Measurements from ENCODE around the gene PDIA6.

Gene PDIA6, protein sequence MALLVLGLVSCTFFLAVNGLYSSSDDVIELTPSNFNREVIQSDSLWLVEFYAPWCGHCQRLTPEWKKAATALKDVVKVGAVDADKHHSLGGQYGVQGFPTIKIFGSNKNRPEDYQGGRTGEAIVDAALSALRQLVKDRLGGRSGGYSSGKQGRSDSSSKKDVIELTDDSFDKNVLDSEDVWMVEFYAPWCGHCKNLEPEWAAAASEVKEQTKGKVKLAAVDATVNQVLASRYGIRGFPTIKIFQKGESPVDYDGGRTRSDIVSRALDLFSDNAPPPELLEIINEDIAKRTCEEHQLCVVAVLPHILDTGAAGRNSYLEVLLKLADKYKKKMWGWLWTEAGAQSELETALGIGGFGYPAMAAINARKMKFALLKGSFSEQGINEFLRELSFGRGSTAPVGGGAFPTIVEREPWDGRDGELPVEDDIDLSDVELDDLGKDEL
- 418 to 618 (median 467) reads per million in 17 experiments for total RNA-seq

DNA sequence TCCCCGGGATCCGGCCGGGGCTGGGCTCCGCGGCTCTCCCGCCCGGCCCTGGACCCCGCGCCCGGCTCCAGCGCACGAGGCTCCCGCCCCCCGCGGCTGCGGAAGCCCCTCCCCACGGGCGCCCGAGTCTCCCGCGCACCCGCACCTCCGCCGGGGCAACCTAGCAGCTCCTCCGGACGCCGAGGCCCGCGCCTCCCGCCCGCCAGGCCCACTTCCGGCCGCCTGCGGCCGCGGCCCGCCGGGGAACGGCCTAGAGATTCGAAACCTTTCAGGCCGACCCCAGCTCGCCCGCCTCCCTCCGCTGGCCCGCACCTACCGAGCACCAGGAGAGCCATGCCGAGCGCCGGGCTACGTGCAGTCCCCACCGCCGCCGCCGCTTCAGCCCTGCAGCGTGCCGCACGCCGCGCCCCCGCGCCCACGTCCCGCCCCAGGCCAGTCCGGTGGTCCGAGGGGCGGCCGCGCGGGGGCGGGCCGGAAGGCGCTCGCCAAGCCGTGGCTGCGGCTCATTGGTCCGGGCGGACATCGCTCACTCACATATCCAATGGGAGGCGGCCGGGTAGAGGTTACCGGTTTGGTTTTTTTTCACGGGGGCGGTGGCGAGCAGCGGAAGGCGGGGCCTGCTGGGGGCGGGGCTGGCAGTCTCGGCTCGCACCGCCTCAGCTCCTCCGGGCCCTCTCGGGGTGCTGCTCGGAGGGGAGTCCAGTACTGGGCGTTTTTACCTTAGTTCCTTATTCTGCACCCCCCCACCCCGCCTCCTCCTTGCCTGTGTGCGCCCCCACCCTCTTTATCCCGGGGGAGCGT is at the start of gene PDIA6:
Gene PDIA6 (minus strand): TSS at position 424 of the 801 bp plus-strand sequence. CDS start 89 bp downstream, at position 335.
- DNase-seq, result peak; percentile 99 to 100 (median 100)

DNA sequence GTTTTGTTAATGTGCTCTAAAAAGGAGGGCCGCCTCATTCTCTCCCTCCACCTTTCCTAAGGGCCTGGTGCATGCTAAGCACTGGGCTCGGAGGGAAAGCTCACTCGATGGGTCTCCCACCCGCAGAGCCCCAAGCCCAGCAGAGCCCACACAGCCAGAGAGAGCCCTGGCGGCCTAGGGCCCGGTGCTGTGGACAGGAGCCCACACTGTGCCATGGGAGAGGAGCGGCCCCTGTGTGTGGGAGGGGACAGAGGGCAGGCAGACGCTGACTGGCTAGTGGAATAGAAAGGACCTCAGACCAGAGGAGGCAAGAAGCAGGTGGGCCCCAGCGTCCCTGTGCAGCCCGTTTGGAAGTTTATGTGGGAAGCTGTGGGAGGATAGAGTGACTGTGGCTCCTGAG is 49.7 kb upstream of the PDIA6 start:
- DNase-seq, result no peak

DNA sequence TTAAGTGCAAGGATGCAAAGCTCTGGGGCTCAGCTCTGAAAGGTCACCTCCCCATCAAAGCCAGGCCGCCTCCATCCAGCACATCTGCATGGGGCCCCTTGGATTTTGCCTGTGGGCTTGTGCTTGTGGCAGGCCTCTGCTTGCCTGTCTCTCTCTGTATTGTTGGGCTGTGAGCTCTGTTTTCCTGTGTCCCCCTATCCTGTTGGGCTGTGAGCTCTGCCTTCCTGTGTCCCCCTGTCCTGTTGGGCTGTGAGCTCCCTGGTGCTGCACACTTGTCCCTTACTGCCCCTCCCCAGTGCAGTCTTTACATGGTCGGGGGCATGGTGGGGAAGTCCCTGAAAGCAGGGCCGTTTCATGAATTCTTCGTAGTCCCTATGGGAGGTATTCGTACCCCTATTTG is 49.2 kb upstream of the PDIA6 start:
- DNase-seq, result no peak

DNA sequence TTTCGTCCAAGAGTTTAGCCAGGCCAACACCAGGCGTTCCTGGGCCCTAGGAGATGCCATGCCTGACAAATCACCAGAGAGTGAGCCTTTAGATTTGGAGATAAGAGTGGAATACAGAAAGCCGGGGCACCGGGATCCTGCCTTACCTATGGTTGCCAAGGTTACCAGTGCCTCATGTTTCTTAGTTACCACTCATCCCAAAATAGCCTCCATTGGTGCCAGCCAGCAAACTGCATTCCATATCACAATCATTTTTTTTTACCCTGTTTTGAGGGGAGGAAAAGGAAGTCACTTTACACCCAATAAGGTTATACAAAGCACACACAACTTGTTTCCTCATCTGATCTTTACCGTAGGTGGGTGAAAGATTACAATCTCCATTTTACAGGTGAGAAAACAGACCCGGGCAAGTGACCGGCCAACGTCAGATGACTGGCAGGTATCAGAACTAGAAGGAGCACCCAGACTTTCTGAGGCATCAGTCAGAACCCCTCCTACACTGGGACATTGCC is 48.3 kb upstream of the PDIA6 start:
- DNase-seq, result no peak

DNA sequence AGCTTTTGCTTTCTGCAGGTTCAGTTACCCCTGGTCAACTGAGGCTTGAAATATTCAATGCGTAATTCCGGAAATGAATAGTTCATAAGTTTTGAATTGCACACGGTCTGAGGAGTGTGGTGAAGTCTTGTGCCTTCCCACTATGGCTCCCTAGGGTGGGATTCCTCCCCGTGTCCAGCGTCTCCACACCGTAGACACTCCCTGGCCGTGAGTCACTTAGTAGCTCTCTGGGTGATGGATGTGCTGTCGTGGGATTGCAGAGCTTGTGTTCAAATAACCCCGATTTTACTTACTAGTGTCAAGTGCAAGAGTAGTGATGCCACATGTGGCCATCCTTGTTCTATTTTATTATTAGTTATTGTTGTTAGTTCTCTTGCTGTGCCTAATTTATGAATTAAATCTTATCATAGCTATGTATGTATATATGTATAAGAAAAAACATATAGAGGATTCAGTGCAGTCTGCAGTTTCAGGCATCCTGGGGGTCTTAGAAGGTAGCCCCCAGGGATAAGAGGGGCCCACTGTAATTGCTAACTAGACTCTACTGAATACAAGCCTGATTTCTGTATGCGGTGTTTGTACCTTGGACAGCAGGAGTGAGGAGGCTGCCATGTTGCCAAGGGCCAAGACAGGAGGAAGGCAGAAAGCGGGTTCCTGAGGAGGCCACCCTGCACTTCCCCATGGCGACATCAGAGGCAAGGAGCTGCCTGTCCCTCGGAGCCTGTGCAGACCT is 47.7 kb upstream of the PDIA6 start:
- DNase-seq, result no peak

DNA sequence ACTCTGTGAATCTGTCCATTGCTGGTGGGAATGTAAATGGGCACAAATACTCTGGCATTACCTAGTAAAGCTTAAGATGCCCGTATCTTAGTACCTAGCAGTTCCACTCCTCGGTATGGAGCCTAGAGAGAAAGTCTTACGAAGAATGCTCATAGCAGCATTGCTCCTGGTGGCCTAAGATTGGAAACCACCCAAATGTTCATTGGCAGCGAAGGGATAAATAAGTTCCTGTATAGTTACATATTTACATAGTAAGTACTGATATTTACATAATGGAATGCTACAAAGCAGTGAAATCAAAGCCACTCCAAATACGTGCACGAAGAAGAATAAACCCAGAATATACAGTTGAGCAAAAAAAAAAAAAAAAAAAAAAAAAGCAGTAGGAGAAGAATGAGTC is 46.7 kb upstream of the PDIA6 start:
- no peak for DNase-seq

DNA sequence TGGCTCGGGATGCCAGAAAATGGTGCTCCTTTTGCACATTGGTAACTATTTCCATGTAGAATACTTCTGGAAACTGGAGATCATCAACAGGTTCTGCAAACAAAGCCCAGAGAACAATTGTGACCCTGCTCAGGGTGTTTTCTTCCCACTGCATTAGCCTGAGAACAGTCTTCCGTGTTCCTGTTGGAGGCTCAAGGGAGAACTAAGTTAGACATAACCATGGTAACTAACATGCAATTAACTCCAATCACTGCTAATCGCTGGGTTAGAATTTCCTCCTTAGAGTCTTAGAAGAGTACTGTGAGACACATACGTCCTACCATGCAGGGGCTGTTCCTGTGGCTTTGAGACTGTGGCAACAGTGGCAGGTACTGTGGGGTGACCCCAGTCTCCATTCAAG is 36.0 kb upstream of the PDIA6 start:
- DNase-seq, result no peak

DNA sequence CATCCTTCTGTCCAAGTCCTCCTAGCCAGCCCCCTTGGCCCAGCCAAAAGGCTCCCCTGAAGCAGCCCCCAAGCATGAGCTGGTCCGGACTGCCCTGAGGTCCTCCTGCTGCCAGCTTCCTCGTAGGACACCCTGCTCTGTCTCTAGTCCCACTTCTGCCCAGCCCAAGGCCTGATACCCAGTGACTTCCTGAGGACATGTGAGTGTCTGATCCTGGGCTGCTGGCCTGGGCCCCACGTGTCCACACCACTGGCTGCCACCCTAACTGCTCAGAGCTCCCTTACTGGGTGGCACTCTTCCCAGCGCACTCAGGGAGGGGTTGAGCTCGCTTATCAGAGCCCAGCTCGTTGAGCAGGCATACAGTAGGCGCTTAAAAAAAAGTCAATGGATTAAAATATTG is 34.4 kb upstream of the PDIA6 start:
- DNase-seq, result no peak

DNA sequence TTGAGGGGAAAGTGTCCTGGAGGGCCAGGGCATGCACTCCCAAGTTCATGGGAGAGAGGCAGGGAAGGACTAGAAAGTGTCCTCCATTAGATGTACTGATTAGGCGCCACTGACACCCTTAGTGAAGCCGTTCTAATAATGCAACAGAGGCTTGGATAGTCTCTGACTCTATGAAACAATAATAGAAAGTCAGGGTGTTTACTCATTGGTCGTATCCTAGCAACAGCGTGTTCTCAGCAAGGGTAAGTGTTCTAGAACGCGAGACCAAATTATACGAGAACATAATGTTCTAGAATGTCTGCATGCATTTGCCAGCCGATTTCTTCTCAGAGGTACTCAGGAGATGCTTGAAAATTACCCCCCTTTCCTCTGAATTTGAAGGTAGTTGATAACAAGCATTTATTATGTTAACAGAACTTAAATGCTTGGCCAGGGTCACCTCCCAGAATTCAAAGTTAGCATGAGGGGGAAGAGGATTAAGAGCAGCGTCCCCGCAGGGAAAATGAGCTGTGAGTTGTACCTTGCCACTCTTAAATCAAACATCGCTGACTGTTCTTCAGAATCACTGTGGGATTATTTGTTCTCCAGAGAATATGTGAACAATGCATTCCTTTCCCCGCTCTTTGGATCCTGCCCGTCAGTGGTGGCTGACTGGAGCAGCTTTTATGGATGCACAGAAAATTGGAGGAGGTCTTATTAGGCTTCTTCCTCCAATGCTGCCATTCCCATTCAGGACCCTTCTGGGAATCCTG is 33.7 kb upstream of the PDIA6 start:
- DNase-seq, result no peak

DNA sequence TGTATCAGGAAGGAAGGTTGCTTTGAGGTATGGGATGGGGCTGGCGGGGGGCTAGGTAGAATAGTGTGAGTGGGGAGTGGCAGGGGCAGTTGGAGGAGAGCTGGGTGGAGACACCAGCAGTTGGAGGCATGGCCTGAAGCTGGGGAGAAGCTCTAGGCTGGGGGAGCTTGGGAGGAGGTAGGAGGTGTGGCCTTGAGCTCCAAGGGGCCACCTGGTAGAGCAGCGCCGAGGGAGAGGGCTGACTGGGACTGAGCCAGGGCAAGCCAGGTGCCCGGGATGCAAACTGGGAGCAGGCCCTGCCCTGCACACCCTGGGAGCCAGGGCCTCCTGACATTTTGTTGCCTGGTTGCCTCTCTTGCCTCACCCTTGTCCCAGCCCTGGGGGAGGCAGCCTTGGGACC is 33.1 kb upstream of the PDIA6 start:
- no peak for DNase-seq

DNA sequence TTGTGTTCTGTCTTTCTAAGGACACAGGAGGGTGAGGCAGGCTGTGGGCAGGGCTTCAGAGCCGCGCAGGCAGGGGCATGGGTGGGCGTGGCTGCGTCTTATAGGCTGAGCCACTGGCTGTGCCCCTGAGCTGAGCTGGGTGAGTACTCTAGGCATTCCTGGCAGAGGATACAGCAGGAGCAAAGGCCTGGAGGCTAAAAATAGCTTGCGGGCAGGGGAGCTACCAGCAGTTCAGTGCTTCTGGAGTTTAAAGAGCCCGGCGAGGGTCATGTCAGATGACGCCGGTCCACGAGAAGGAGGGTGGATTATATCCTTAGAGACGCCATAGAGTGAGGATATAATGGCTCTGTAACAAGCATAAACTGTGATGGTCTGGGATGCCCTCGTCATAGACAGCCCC is 31.5 kb upstream of the PDIA6 start:
- DNase-seq, result peak in 1 of 4 experiments; percentile 33

DNA sequence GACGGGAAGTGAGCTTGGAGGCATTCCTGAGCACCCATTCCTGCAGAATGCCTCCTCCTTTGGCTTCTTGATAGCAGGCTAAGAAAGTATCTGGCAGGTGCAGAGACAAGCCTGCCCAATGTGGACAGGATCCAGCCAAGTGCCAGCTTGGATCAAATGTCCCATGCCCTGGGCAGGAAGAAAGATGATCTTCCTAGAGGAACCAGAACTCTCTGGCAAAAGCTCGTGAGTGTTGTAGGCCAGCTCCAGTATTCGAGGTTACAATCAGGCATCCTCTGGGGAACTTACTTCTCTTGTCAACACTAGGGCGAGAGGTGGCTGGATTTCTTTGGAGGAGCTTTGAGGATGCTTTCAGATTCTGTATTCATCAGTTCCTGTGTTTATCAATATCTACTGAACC is 29.9 kb upstream of the PDIA6 start:
- no peak for DNase-seq

DNA sequence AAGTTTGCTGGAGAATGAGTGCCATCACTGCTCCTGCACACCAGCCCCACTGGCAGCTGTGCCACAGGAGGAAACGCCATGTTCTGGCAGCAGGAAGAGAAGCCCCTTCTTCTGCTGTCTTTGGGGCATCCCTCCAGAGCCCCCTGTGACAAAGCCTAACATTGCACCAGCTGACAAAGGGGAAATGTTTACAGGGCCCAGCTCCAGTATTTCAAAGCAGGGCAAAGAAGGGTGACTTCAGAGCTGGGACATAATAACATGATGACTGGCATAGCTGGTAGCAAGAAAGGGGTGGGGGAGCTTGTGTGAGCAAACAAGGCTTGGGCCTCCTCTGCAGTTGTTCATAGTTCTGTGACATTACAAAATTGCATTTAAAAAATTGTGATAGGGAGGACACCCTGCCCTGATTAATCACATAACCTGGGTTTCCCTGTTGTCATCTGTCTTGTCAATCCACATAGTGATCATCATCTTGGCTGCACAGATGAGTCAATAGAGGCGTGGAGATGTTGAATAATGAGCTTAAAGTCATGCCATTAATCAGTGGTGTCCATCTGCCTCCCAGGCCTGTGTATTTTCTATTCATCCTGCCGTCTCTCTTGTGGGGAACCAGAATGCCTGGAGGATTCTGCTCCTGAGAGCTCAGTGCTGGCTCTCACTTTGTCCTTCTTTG is 29.1 kb upstream of the PDIA6 start:
- no peak for DNase-seq

DNA sequence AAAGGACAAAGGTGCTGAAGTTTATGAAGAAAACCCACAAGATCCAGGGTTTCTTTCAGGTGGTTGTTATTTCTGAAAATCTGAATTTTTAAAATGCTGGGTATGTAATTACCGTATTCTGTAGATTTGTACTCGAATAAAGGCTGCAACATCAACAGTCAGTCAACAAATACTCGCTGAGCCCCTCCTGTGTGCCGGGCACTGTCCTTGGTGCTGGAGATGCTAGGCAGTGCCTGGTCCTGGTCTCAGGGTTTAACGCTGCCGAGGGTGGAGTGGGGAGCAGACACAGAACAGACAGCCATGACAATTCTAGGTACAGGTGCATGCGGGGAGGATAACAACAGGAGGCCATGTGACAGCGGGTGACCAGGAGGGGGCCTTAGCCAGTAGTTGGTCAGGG is 27.2 kb upstream of the PDIA6 start:
- DNase-seq, result peak in 2 of 4 experiments; percentile 29 to 39

DNA sequence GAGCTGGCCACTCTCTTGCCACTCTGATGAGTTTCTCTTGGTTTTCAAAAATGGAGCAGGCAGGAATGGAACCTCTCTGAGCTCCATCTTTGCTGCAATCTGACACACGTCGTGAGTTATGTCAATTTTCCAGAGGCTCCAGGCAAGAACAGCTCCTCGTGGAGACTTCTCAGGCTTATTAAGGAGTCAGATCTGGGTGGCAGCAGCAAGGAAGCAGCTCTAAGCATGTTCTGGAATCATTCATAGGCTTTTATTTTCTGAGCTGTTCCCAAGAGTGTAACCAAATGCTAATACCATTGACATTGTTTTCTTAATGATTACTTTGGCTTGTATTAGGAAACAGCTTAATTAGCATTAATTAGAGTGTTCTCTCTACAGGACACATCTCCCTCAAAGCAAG is 26.1 kb upstream of the PDIA6 start:
- no peak for DNase-seq

DNA sequence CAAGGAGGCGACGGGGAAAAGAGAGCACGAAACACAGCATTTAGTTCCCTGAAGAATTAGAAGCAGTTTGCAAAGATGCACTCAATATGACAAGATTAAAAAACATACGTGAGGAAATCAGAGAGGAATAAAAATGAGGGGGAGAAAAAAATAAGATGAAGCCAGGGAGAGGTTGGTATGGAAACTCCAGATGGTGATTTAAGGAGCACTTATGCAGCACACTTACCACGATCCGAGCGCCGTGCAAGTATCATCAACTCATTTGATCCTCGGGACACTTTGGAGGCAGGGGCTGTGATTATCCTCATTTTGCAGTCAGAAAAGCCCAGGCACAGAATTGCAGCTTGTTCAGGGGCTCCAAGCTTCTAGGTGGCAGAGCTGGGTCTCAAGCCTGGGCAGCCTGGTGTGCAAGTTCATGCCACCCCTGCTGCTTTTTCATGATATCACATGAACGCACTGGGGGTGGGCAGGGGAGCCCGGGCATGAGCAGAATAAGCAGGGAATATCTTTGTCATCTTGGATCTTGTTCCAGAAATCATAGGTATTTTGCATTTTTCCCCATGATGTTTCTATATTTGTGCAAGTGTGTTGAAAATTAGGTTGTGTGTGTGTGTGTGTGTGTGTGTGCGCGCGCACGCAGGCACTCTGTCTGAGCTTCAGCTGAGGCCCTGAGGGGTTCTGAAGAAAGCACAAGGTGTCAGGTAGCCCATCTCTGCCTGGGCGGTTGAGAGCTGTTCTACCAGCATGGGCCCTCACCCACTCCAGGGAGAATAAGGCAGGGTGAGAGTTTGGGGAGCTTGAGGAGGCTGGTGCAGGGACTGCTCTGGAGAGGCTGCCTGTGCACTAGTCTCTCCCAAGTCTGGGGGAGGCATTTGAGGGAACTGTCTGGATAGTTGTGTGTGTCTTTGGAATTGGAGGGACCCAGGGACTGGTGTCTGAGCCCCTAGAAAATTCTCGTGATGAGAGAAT is 25.0 kb upstream of the PDIA6 start:
- no peak for DNase-seq

DNA sequence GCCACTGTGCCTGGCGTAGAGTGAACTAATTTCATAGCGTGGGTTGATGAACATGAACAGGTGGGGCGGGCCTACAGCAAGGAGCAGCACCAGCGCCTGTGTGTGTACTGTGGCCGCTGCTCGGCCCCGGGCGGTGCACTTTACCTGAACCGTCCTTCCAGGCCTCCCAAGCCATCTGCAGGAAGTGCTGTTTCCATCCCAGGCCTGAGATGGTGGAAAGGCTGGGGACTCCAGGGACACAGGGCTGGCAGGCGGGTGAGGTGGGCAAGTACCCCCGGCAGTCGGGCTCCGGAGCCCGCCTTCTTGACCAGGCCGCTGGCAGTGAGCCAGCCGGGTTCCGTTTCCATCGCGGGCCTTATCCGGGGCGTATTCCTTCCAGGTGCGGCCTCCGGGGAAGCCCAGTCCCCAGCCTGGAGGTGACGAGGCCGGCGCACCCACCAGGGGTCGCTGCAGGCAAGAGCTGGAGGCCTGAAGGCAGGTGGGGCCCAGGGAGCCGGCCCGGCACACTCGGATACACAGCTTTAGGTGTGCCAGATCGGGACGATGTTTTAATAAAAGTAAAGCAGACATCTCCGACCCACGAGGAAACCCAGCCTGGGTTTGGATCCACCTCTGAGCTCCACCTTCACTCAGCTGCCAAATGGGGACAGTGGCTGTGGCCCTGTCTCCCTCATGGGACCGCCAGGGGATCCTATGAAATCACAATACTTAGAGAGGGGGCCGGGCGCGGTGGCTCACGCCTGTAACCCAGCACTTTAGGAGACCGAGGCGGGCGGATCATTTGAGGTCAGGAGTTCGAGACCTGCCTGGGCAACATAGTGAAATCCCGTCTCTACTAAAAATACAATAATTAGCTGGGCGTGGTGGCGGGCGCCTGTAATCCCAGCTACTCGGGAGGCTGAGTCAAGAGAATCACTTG is 22.7 kb upstream of the PDIA6 start:
- peak; percentile 58 to 90 (median 79) for DNase-seq

DNA sequence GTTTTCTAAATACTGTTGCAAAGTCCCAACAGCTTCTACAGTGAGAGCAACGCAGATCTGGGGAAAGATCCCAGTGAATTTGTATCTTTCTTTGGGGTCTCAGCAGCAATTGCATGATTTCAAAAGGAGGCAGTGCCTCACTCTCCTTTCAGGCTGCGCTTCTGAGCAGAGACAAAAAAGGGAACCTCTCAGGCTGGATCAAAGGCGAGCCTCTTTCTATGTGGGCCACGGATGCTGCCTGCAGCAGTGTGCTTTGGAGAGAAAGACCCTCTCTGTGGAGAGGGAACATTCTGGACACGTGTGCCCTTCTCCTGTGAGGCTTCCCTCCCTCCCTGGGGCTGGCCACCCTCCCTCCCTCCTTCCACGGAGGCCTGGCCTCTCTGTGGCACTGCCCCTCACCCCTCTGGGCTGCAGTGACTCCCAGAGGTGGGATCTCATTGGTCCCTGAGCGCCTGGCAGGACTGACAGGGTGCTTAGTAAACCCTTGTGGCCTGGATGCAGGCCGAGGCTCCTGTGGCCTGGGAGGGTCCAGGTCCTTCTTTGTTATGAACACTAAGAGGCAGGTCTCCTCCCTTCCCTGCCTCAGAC is 21.6 kb upstream of the PDIA6 start:
- peak in 3 of 4 experiments; percentile 32 to 54 (median 51) for DNase-seq

DNA sequence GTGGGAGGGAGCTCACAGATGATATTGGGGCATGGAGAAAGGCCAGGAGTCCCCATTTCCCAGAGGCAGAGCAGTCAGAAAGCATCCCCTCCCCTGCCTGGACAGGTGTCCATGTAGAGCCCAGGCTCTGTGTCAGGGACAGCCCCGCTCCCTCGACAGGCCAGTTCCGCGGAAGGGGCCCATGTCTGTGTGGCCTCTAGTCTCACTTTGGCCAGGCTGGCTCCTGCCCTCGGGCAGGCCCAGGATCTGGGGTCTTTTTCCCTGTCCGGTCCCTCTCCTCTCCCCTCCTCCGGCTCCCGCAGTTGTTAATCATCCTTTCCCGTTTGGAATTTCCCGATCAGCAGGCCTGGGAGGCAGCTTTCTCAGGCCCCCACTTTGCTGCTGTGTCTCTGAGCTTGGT is 20.4 kb upstream of the PDIA6 start:
- no peak for DNase-seq
